IPS-20b (cell line): ENCODE data around the gene KLHDC7B.
A peak's percentile ranks its signal among the peaks of the same experiment; 100 is the strongest.

ENCODE experiments used
- H3K27ac ChIP-seq: one replicate; pipeline ENCODE4 v1.5.1; 2013; ENCODE audit warnings: low read length
- H3K27me3 ChIP-seq: 2 replicates; pipeline ENCODE4 v1.6.1; 2013; ENCODE audit warnings: mild to moderate bottlenecking, low read length, inconsistent platforms; ENCODE audit not compliant: insufficient read depth
- H3K36me3 ChIP-seq: 2 replicates; pipeline ENCODE4 v1.6.1; 2013; ENCODE audit warnings: low read depth, mild to moderate bottlenecking, inconsistent platforms, low read length, moderate library complexity; ENCODE audit not compliant: insufficient read depth
- H3K4me1 ChIP-seq: 2 replicates; pipeline ENCODE4 v1.6.1; 2013; ENCODE audit warnings: mild to moderate bottlenecking, control low read depth, inconsistent platforms, low read length, moderate library complexity; ENCODE audit not compliant: insufficient read depth
- H3K4me3 ChIP-seq: 2 replicates; pipeline ENCODE4 v1.5.1; 2013; ENCODE audit warnings: mild to moderate bottlenecking, low read length, inconsistent platforms
- H3K9ac ChIP-seq: 2 replicates; pipeline ENCODE4 v1.6.1; 2013; ENCODE audit warnings: low read depth, mild to moderate bottlenecking, inconsistent platforms, low read length, moderate library complexity
- H3K9me3 ChIP-seq: 2 replicates; pipeline ENCODE4 v1.6.1; 2013; ENCODE audit warnings: mild to moderate bottlenecking, low read depth, low read length, inconsistent platforms; ENCODE audit not compliant: insufficient read depth

Gene KLHDC7B

DNA sequence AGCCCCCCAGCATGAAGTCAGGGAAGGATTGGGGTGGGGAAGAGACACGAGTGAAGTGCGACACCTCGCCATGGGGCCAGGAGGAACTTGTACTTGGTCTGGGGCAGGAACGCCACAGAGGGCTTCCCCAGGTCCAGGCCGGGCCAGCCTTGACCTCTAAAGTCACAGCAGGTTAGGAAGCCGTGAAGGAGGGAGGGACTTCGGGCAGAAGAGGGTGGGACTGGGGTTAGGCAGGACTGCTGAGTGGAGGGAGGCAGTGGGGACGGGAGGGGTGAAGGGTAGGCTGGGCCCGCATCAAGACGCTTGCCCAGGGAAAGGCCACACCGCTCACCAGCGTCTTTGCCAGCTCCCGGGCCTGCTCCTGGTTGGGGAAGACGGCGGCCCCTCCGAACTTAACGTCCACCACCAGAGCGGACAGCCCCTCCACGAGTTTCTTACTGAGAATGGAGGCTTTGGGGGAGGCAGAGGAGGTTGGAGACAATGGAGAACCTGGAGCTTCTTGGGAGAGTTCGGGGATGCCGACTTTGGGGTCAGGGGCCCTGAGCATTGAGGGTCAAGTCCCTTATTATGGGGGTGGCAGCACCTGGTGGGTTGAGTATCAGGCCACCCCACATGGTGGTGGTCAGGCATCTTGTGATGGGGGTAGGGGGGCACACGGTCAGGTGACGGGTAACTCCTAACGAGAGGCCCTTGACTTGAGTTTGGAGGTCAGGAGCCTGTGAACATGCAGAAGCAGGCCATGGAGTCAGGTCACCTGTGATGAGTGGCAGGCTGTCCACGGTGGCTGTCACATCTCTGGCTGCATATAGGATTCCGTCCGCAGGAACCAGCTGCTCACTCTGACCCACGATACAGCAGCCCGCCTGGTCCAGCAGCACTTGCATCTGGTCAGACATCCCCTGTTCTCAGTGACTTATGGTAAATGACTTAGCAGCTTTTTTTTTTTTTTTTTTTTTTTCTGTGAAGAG lies 18.6 kb upstream of the KLHDC7B start:
- Histone ChIP-seq H3K9me3 (no peaks in the 10 kb centered on the region), H3K27me3 (peaks cover 58% of the 10 kb centered on the region), H3K36me3 (peaks cover 24% of the 10 kb centered on the region), H3K4me1 (peaks cover 3% of the 10 kb centered on the region; the same call in 1 of the 2 replicates), H3K4me3 (peak overlapping the region; percentile 77), H3K9ac (peak overlapping the region; percentile 64; the same call in 1 of the 2 replicates), H3K27ac (no peak overlapping the region)

DNA sequence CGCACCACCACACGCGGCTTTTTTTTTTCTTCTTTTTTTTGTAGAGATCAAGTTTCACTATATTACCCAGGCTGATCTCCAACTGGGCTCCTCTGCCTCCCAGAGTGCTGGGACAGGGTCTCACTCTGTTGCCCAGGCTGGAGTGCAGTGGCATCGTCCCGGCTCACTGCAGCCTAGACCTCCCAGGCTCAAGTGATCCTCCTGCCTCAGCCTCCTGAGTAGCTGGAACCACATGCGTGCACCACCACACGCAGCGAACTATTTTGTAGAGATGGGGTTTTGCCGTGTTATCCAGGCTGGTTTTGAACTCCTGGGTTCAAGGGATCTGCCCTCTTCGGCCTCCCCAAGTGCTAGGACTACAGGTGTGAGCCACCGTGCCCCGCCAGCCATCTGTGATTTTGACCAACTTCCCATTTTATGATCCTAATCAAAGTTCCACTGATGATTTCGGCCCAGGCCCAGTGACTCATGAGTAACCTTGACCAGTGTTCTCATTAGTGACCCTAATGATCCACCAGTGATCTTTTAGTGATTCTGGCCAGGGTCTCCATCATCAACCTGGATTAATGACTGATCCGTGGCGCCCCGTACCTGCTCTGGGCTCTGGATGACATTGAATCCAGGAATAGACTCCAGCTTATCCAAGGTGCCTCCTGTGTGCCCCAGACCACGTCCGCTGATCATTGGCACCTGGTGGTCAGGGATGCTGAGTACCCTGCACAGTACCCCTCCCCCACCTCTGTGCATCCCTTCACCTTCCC lies 17.6 kb upstream of the KLHDC7B start:
- Histone ChIP-seq H3K9ac (no peak overlapping the region), H3K27ac (no peak overlapping the region), H3K9me3 (no peaks in the 10 kb centered on the region), H3K4me1 (peaks cover 3% of the 10 kb centered on the region; the same call in 1 of the 2 replicates), H3K27me3 (peaks cover 67% of the 10 kb centered on the region), H3K36me3 (peaks cover 14% of the 10 kb centered on the region; the same call in 1 of the 2 replicates), H3K4me3 (no peak overlapping the region)

DNA sequence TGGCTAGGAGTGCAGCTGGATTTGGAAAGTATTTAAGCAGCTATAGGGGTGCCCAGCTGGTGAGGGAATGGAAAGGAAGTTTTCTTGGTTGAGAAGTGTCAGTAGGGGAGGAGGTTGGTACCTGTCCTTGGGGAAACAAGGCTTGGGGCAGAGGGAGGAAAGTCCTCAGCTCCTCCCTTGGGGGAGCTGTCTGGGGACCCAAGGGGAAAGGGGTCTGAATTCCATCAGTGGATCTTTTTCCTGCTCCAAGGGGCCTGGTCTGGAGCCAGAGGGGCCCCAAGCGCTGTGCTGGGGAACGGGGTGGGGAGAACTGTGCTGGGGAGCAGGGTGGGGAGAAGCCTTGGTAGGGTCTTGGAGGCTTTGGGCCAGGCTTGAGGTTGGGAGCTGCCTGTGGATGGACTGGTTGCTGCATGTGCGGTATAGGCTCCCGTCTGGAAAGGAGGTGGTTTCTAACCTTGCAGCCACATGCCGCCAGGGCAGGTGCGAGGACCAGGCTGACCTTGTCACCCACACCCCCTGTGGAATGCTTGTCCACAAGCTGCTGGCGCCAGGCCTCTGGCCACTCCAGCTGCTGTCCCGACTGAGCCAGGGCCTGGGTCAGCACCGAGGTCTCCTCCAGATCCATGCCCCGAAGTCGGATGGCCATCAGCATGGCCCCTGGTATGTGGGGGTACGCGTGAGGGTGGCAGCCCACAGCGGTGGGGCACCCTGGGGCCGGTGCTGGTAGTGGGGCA lies 16.9 kb upstream of the KLHDC7B start:
- H3K9ac ChIP-seq = no peak overlapping the region
- H3K9me3 ChIP-seq = no peaks in the 10 kb centered on the region
- H3K27ac ChIP-seq = no peak overlapping the region
- H3K27me3 ChIP-seq = peaks cover 75% of the 10 kb centered on the region
- H3K4me1 ChIP-seq = peaks cover 3% of the 10 kb centered on the region; the same call in 1 of the 2 replicates
- H3K4me3 ChIP-seq = no peak overlapping the region
- H3K36me3 ChIP-seq = peaks cover 7% of the 10 kb centered on the region; the same call in 1 of the 2 replicates

- H3K27ac ChIP-seq = no peak overlapping the region
- H3K27me3 ChIP-seq = peaks cover 76% of the 10 kb centered on the region
- H3K9me3 ChIP-seq = no peaks in the 10 kb centered on the region
- H3K4me3 ChIP-seq = no peak overlapping the region
- peaks cover 3% of the 10 kb centered on the region; the same call in 1 of the 2 replicates for H3K4me1 ChIP-seq
- H3K36me3 ChIP-seq = 0 out of 2 replicates have a peak, but pooled peaks cover under 1% of the 10 kb centered on the region
- no peak overlapping the region for H3K9ac ChIP-seq
Observed at GRCh38 chr22:50529416-50529896, 16.2 kb upstream of the KLHDC7B start.

- Histone ChIP-seq H3K27me3 (peaks cover 76% of the 10 kb centered on the region), H3K36me3 (no peaks in the 10 kb centered on the region), H3K9me3 (no peaks in the 10 kb centered on the region), H3K27ac (no peak within 1 kb of the TSS), H3K4me1 (peaks cover 3% of the 10 kb centered on the region; the same call in 1 of the 2 replicates), H3K4me3 (peak within 1 kb of the TSS; percentile 61; the same call in 1 of the 2 replicates), H3K9ac (no peak within 1 kb of the TSS)
Observed at GRCh38 chr22:50529897-50530579, 15.7 kb upstream of the KLHDC7B start, which contains the start of gene TYMP. TSS of gene TYMP (minus strand) at chr22:50530012. CDS start at chr22:50529709, 303 bp downstream.

DNA sequence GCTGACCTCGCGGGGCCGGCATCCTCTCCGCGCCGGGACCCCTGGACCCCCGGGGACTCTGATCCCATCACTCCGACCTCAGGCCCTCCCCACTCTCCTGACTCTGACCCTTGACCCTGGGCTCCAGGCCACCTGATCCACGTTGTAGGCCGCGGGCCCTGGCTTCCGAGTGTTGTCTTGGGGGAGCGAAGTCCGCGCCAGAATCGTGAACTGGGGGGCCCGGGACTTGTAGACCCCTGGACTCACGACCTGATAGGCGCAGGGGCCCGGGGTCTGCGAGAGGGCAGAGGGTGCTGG lies 15.2 kb upstream of the KLHDC7B start:
- Histone ChIP-seq H3K36me3 (no peaks in the 10 kb centered on the region), H3K27ac (no peak overlapping the region), H3K4me3 (peak overlapping the region; percentile 61; the same call in 1 of the 2 replicates), H3K9me3 (no peaks in the 10 kb centered on the region), H3K27me3 (peaks cover 76% of the 10 kb centered on the region), H3K9ac (no peak overlapping the region), H3K4me1 (peaks cover 3% of the 10 kb centered on the region; the same call in 1 of the 2 replicates)

- Histone ChIP-seq H3K27ac (no peak overlapping the region), H3K9ac (no peak overlapping the region), H3K36me3 (no peaks in the 10 kb centered on the region), H3K4me1 (peaks cover 3% of the 10 kb centered on the region; the same call in 1 of the 2 replicates), H3K9me3 (no peaks in the 10 kb centered on the region), H3K27me3 (peaks cover 76% of the 10 kb centered on the region), H3K4me3 (peak overlapping the region; percentile 61)
Observed at GRCh38 chr22:50530877-50531545, 14.7 kb upstream of the KLHDC7B start.

- no peak overlapping the region for H3K27ac ChIP-seq
- H3K9ac ChIP-seq = no peak overlapping the region
- peaks cover 74% of the 10 kb centered on the region for H3K27me3 ChIP-seq
- H3K4me3 ChIP-seq = peak overlapping the region; percentile 61; the same call in 1 of the 2 replicates
- H3K36me3 ChIP-seq = no peaks in the 10 kb centered on the region
- peaks cover 2% of the 10 kb centered on the region; the same call in 1 of the 2 replicates for H3K4me1 ChIP-seq
- no peaks in the 10 kb centered on the region for H3K9me3 ChIP-seq
Observed at GRCh38 chr22:50531546-50531961, 14.1 kb upstream of the KLHDC7B start.

DNA sequence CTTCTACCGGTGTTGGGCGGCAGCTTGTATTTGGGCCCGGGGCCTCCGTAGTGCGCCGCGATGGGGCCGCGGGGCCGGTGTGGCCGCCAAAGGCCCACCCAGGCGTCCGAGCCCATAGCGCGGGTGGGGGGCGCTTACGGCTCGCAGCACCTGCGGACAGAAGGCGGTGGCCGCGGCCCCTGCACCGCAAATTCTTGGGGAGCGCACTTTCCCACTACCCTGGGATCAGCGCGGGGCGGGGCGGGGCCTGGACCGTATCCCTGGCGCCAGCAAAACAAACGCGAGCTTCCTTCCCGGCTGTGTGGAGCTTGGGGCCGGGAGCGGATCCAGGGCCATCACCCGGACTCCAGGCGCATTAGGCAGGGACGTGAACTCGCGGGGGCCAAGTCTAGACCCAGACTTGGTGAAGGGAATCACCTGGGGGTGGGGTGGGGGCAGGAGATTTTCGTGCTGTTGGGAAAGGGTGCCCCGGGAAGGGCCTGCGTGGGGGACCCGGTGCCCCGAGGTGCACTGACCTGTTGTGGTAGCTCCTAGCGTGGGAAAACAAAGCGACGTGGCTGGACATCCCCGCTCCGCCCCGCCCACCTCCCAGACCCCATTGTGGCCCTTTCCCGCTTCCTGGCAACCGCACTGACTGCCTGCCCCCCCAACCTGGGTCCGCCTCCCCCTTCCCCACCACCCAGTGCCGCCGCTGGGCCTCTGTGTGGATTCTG lies 13.6 kb upstream of the KLHDC7B start:
- no peaks in the 10 kb centered on the region for H3K36me3 ChIP-seq
- peaks cover 68% of the 10 kb centered on the region for H3K27me3 ChIP-seq
- no peaks in the 10 kb centered on the region; the same call in 1 of the 2 replicates for H3K4me1 ChIP-seq
- no peaks in the 10 kb centered on the region for H3K9me3 ChIP-seq
- H3K27ac ChIP-seq = no peak overlapping the region
- H3K9ac ChIP-seq = no peak overlapping the region
- H3K4me3 ChIP-seq = peak overlapping the region; percentile 61; the same call in 1 of the 2 replicates
